Sigmoid colon (tissue), 4 donors: ENCODE results near the gene WNT11.

ENCODE experiments used
- CTCF ChIP-seq, 4 experiments: fragments of 450-650 bp in 3 of 4; fragments of 200-600 bp in 1 of 4; IDR thresholded peaks; one replicate each; pipeline ENCODE4 v1.5.1; 2016 to 2019; ENCODE audit warnings: antibody characterized with exemption in 4 of 4, mild to moderate bottlenecking in 3 of 4, moderate library complexity in 2 of 4
- POLR2A ChIP-seq, 2 donors: fragments of 450-650 bp; IDR thresholded peaks; one replicate each; pipeline ENCODE4 v1.6.1; 2016; ENCODE audit warnings: antibody characterized with exemption in 2 of 2, mild to moderate bottlenecking in 2 of 2, moderate library complexity in 2 of 2
- POLR2AphosphoS5 ChIP-seq, 4 donors: sonication (generic); formaldehyde crosslinking; IDR thresholded peaks; one replicate each; pipeline ENCODE4 v1.6.1; 2017; ENCODE audit warnings: antibody characterized with exemption in 4 of 4

GRCh38 chr11:76238551-76238950 lies 32.2 kb upstream of the WNT11 start:
- TF ChIP-seq CTCF (IDR thresholded peaks at IDR 0.05), result no peak
- TF ChIP-seq POLR2AphosphoS5 (IDR thresholded peaks at IDR 0.05), result no peak
- no peak for TF ChIP-seq POLR2A (IDR thresholded peaks at IDR 0.05)
